HEK293T (cell line): Measurements from ENCODE around the gene ANHX.

Experiments used
- ARNT ChIP-seq: fragments of 450-650 bp; IDR thresholded peaks from 2 replicates; pipeline ENCODE4 v1.6.1; 2017; ENCODE audit warnings: mild to moderate bottlenecking
- BHLHE40 ChIP-seq: fragments of 450-650 bp; IDR thresholded peaks from 2 replicates; pipeline ENCODE4 v1.6.1; 2016; ENCODE audit warnings: mild to moderate bottlenecking, moderate library complexity, borderline replicate concordance
- ELF4 ChIP-seq: fragments of 450-650 bp; IDR thresholded peaks from 2 replicates; pipeline ENCODE4 v1.6.1; 2017; ENCODE audit warnings: antibody characterized with exemption
- NFRKB ChIP-seq: fragments of 450-650 bp; IDR thresholded peaks from 2 replicates; pipeline ENCODE4 v1.6.1; 2016; ENCODE audit warnings: mild to moderate bottlenecking, moderate library complexity
- SUZ12 ChIP-seq: fragments of 450-650 bp; IDR thresholded peaks from 2 replicates; pipeline ENCODE4 v1.6.1; 2016; ENCODE audit warnings: mild to moderate bottlenecking
- ZNF384 ChIP-seq: fragments of 450-650 bp; IDR thresholded peaks from 2 replicates; pipeline ENCODE4 v1.6.1; 2016

DNA sequence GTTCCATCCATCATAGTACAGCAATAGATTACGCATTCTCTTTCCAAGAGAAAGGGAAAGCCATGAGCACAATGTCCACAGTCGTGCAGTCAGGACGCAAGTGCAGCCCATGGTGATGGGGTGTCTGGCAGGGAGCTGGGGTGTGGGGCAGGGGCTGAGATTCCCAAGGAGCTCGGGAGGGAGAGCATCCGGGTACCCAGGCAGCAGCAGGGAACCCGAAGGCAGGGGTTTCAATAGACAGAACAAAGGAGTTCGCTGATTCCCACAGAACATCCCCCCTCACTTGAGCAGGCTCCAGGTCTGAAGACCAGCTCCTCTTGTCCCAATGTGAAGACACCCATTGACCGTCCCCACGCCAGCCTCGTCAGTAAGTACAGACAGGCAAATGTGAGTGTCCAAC, 13.5 kb downstream of the ANHX start:
- TF ChIP-seq ZNF384 = no peak
- TF ChIP-seq BHLHE40 = no peak
- TF ChIP-seq ARNT = no peak
- no peak for TF ChIP-seq ELF4
- TF ChIP-seq SUZ12 = no peak
- no peak for TF ChIP-seq NFRKB
